NCI-H2081 (cell line): ENCODE data around the gene GPR84.

Experiments used
- DNase-seq, 2 experiments: peaks; one replicate each; lab custom pipeline; 2025; lab: John Stamatoyannopoulos, UW

Gene GPR84

GRCh38 chr12:54390668-54391551 is 26.6 kb upstream of the GPR84 start:
- DNase-seq, result peak; percentile 57 to 61

GRCh38 chr12:54390176-54390667 is 25.9 kb upstream of the GPR84 start:
- DNase-seq, result no peak

- no peak for DNase-seq
These were observed 25.4 kb upstream of the GPR84 start for GRCh38 chr12:54389607-54390175.

- DNase-seq, result no peak
These were observed 24.8 kb upstream of the GPR84 start for GRCh38 chr12:54389134-54389508.

GRCh38 chr12:54388237-54389133 is 24.2 kb upstream of the GPR84 start:
- DNase-seq, result no peak

GRCh38 chr12:54387114-54387467 is 22.8 kb upstream of the GPR84 start:
- no peak for DNase-seq

- DNase-seq, result no peak
These were observed 22.3 kb upstream of the GPR84 start for GRCh38 chr12:54386403-54387113.

- DNase-seq, result no peak
These were observed 21.1 kb upstream of the GPR84 start for GRCh38 chr12:54385251-54385914.

GRCh38 chr12:54384591-54385041 is 20.3 kb upstream of the GPR84 start, which contains the start of gene ZNF385A:
Gene ZNF385A (minus strand): TSS chr12:54384733. CDS start chr12:54384514, 219 bp downstream.
- DNase-seq, result no peak

GRCh38 chr12:54383041-54383609 is 18.8 kb upstream of the GPR84 start:
- DNase-seq, result no peak

GRCh38 chr12:54381136-54381535 is 16.9 kb upstream of the GPR84 start:
- DNase-seq, result no peak

- DNase-seq, result peak; percentile 88 to 93
These were observed 15.3 kb upstream of the GPR84 start for GRCh38 chr12:54379398-54380201.

- DNase-seq, result peak; percentile 35 to 44
These were observed 14.6 kb upstream of the GPR84 start for GRCh38 chr12:54378796-54379397.

- no peak for DNase-seq
These were observed 13.7 kb upstream of the GPR84 start for GRCh38 chr12:54377797-54378515.

- no peak for DNase-seq
These were observed 12.7 kb upstream of the GPR84 start for GRCh38 chr12:54377007-54377406.

GRCh38 chr12:54376596-54376995 is 12.3 kb upstream of the GPR84 start:
- no peak for DNase-seq

- DNase-seq, result no peak
These were observed 10.9 kb upstream of the GPR84 start for GRCh38 chr12:54375259-54375579.

- DNase-seq, result peak; percentile 87 to 91
These were observed 10.4 kb upstream of the GPR84 start for GRCh38 chr12:54374562-54375258.
